Right lobe of liver (tissue), 4 donors: ENCODE results near the gene PRAMEF15.
A peak's percentile ranks its signal among the peaks of the same experiment; 100 is the strongest.
"Not testable (repeated sequence)": the region's sequence is repeated elsewhere in the genome, so short reads cannot be mapped to it uniquely, and the experiment has no call there.

ENCODE experiments used
- POLR2A ChIP-seq: fragments of 450-650 bp; IDR thresholded peaks from one replicate; pipeline ENCODE4 v1.6.1; 2017; ENCODE audit warnings: antibody characterized with exemption, mild to moderate bottlenecking
- TF ChIP-seq, protein P1 (sequence below), 4 donors: fragments of 200-600 bp in 3 of 4; fragments of 450-650 bp in 1 of 4; IDR thresholded peaks; one replicate each; pipeline versions ENCODE4 v1.5.1 to v1.8.0; 2016 to 2022; ENCODE audit warnings: antibody characterized with exemption in 4 of 4, mild to moderate bottlenecking in 2 of 4
- donor health status: DM: no; HTN: no; CAD: no.
- donor health status: DM: no; HTN: no; CAD: no.
- donor health status: DM: no; HTN: yes; CAD: no.

DNA sequence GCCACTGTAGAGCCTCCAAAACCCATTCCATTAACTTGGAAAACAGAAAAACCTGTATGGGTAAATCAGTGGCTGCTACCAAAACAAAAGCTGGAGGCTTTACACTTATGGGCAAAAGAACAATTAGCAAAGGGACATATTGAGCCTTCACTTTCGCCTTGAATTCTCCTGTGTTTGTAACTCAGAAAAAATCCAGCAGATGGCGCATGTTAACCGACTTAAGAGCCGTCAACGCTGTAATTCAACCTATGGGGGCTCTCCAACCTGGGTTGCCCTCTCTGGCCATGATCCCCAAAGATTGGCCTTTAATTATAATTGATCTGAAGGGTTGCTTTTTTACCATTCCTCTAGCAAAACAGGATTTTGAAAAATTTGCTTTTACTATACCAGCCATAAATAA is 41.4 kb downstream of the PRAMEF15 start:
- TF ChIP-seq, protein P1, sequence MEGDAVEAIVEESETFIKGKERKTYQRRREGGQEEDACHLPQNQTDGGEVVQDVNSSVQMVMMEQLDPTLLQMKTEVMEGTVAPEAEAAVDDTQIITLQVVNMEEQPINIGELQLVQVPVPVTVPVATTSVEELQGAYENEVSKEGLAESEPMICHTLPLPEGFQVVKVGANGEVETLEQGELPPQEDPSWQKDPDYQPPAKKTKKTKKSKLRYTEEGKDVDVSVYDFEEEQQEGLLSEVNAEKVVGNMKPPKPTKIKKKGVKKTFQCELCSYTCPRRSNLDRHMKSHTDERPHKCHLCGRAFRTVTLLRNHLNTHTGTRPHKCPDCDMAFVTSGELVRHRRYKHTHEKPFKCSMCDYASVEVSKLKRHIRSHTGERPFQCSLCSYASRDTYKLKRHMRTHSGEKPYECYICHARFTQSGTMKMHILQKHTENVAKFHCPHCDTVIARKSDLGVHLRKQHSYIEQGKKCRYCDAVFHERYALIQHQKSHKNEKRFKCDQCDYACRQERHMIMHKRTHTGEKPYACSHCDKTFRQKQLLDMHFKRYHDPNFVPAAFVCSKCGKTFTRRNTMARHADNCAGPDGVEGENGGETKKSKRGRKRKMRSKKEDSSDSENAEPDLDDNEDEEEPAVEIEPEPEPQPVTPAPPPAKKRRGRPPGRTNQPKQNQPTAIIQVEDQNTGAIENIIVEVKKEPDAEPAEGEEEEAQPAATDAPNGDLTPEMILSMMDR (IDR thresholded peaks at IDR 0.05): peak; percentile 54 to 62 (median 60)
- TF ChIP-seq POLR2A: not testable (repeated sequence)
